Right cardiac atrium (tissue), 5 donors: Measurements from ENCODE around the gene ASXL3. TPM values are rescaled to one million over a fixed set of nuclear protein-coding genes. Genes with fewer than 3 reads are reported as not detected.

Source experiments
- ATAC-seq, 2 donors: fragments of 200-7000 bp; cut with Tn5 transposase; one replicate each; pipeline versions ENCODE4 v1.8.0 to v1.9.1; 2020; ENCODE audit warnings: moderate library complexity in 2 of 2, mild to moderate bottlenecking in 1 of 2
- DNase-seq, 3 donors: peaks; one replicate each; pipeline ENCODE4 v3.0.0-alpha.2; 2020
- H3K27ac ChIP-seq: one replicate; pipeline ENCODE4 v1.5.1; 2013; ENCODE audit warnings: mild to moderate bottlenecking, low read length, control low read depth, moderate library complexity
- H3K27me3 ChIP-seq: one replicate; pipeline ENCODE4 v1.6.1; 2013; ENCODE audit not compliant: control insufficient read depth, insufficient read depth
- H3K4me1 ChIP-seq: one replicate; pipeline ENCODE4 v1.6.1; 2013; ENCODE audit warnings: low read length; ENCODE audit not compliant: control insufficient read depth, insufficient read depth
- H3K4me3 ChIP-seq: one replicate; pipeline ENCODE4 v1.5.1; 2013; ENCODE audit warnings: low read length, control low read depth
- H3K9me3 ChIP-seq: one replicate; pipeline ENCODE4 v1.6.1; 2013; ENCODE audit warnings: low read length; ENCODE audit not compliant: control insufficient read depth
- WGBS: extraction: QIAGEN DNeasy Blood & Tissue Kit; methylation state at CpG from one replicate; pipeline ENCODE4 v1.1.7; 2013; 5-methylcytosine and 5-hydroxymethylcytosine counted together
- intact Hi-C, 4 donors: fragments of 100-400 bp; cut with DNase I; formaldehyde crosslinking; loops; one replicate each; pipeline versions ENCODE4 v1.11.0 to v1.14.0; 2022 to 2023
- polyA plus RNA-seq: library from polyadenylated mRNA; stranded (reverse); fragments of 200-250 nt; gene quantifications from one replicate; pipeline ENCODE4 v1.2.3, GENCODE V29; 2013
- total RNA-seq, 4 donors: library from RNA; stranded (reverse); fragmentation: NEBNext Ultra II Directional; extraction: Animal tissue kit (Norgen Biotek cat#: 25700); gene quantifications; one replicate each; pipeline ENCODE4 v1.2.1, GENCODE V29; 2021
- donor health status: healthy with polysubstance abuse.
- donor health status: DM: no; HTN: yes; CAD: no.
- donor health status: DM: no; HTN: no; CAD: no.
- donor health status: DM: no; HTN: yes; CAD: no; lungs with severe emphysema.
- donor health status: DM: yes; HTN: yes; CAD: no.

The ASXL3 gene
- total and polyA plus RNA-seq, 5 donors, result 0.97 to 11.4 (median 9.4) TPM

- intact Hi-C loops, result no loop called here
- Histone ChIP-seq H3K9me3 (no peaks in the 10 kb centered on the region), H3K27ac (no peak overlapping the region), H3K27me3 (no peaks in the 10 kb centered on the region), H3K4me3 (no peak overlapping the region), H3K4me1 (no peaks in the 10 kb centered on the region)
- DNase-seq (no peak), ATAC-seq (no peak)
- 26% methylated on average over 1 of the region's 1 CpG for WGBS
Observed at GRCh38 chr18:33562741-33563140, 15.3 kb upstream of the ASXL3 start.

- DNase-seq, result no peak
- no peaks in the 10 kb centered on the region for H3K9me3 ChIP-seq
- intact Hi-C loops, result no loop called here
- WGBS, result 93% methylated on average over 1 of the region's 1 CpG
- no peaks in the 10 kb centered on the region for H3K4me1 ChIP-seq
- H3K27me3 ChIP-seq, result no peaks in the 10 kb centered on the region
- no peak overlapping the region for H3K4me3 ChIP-seq
- H3K27ac ChIP-seq, result no peak overlapping the region
- ATAC-seq, result no peak
Observed at GRCh38 chr18:33567705-33568104, 10.3 kb upstream of the ASXL3 start.

GRCh38 chr18:33571998-33572787 is 5.8 kb upstream of the ASXL3 start:
- H3K27ac ChIP-seq, result no peak overlapping the region
- ATAC-seq (no peak), DNase-seq (no peak)
- no peaks in the 10 kb centered on the region for H3K9me3 ChIP-seq
- intact Hi-C loops, result no loop called here
- 91% methylated on average over 4 of the region's 4 CpGs for WGBS
- no peak overlapping the region for H3K4me3 ChIP-seq
- H3K4me1 ChIP-seq, result no peaks in the 10 kb centered on the region
- no peaks in the 10 kb centered on the region for H3K27me3 ChIP-seq

GRCh38 chr18:33573193-33573592 is 4.8 kb upstream of the ASXL3 start:
- intact Hi-C loops, result no loop called here
- Histone ChIP-seq H3K4me1 (no peaks in the 10 kb centered on the region), H3K27me3 (no peaks in the 10 kb centered on the region), H3K9me3 (no peaks in the 10 kb centered on the region), H3K4me3 (no peak overlapping the region), H3K27ac (no peak overlapping the region)
- ATAC-seq (no peak), DNase-seq (no peak)
- WGBS, result 95% methylated on average over 3 of the region's 3 CpGs

- no peaks in the 10 kb centered on the region for H3K27me3 ChIP-seq
- H3K27ac ChIP-seq, result no peak overlapping the region
Observed at GRCh38 chr18:33575451-33575850, 2.6 kb upstream of the ASXL3 start.

GRCh38 chr18:33576999-33577646 is 896 bp upstream of the ASXL3 start:
- H3K27me3 ChIP-seq, result no peaks in the 10 kb centered on the region
- intact Hi-C loops, result no loop called here
- ATAC-seq (no peak), DNase-seq (no peak)
- peak overlapping the region; percentile 97 for H3K4me3 ChIP-seq
- H3K9me3 ChIP-seq, result no peaks in the 10 kb centered on the region
- H3K4me1 ChIP-seq, result no peaks in the 10 kb centered on the region
- 7% methylated on average over 5 of the region's 5 CpGs for WGBS
- H3K27ac ChIP-seq, result peak overlapping the region; percentile 98

More at GRCh38 chr18:33575451-33575850, 2.6 kb upstream of the ASXL3 start:
- Histone ChIP-seq H3K4me3 (no peak overlapping the region), H3K9me3 (no peaks in the 10 kb centered on the region), H3K4me1 (no peaks in the 10 kb centered on the region)
- DNase-seq, result no peak
- intact Hi-C loops, result no loop called here
- ATAC-seq, result no peak

- intact Hi-C loops, result no loop called here
- peak; percentile 42 to 51 for ATAC-seq
- DNase-seq, result peak; percentile 36 to 73 (median 70)
- Histone ChIP-seq H3K9me3 (no peaks in the 10 kb centered on the region), H3K4me1 (no peaks in the 10 kb centered on the region), H3K27me3 (no peaks in the 10 kb centered on the region), H3K4me3 (peak overlapping the region; percentile 97), H3K27ac (peak overlapping the region; percentile 98)
- WGBS, result under 1% methylated on average over 80 of the region's 80 CpGs
Observed at GRCh38 chr18:33578518-33579348, 714 bp downstream of the ASXL3 start.

GRCh38 chr18:33579349-33580215 is 1.6 kb downstream of the ASXL3 start:
- Histone ChIP-seq H3K4me3 (peak overlapping the region; percentile 97), H3K27ac (peak overlapping the region; percentile 98), H3K27me3 (no peaks in the 10 kb centered on the region), H3K4me1 (no peaks in the 10 kb centered on the region), H3K9me3 (no peaks in the 10 kb centered on the region)
- intact Hi-C loops, result loop anchor here in 1 of 4 donors (10.0 kb wide), 1 partner anchor 65 kb away; no protein-coding TSS in a partner anchor
- ATAC-seq (peak in 1 of 2 donors; percentile 15), DNase-seq (peak in 1 of 3 donors; percentile 30)
- WGBS, result 19% methylated on average over 16 of the region's 16 CpGs

GRCh38 chr18:33580546-33580945 is 2.5 kb downstream of the ASXL3 start:
- intact Hi-C loops, result loop anchor here in 1 of 4 donors (10.0 kb wide), 1 partner anchor 64 kb away; no protein-coding TSS in a partner anchor
- Histone ChIP-seq H3K4me1 (no peaks in the 10 kb centered on the region), H3K27me3 (no peaks in the 10 kb centered on the region), H3K9me3 (no peaks in the 10 kb centered on the region), H3K27ac (no peak overlapping the region), H3K4me3 (no peak overlapping the region)
- DNase-seq (no peak), ATAC-seq (no peak)
- WGBS, result 76% methylated on average over 4 of the region's 4 CpGs

GRCh38 chr18:33581856-33582255 is 3.8 kb downstream of the ASXL3 start:
- intact Hi-C loops, result loop anchor here in 1 of 4 donors (10.0 kb wide), 1 partner anchor 63 kb away; no protein-coding TSS in a partner anchor
- peak overlapping the region; percentile 51 for H3K27ac ChIP-seq
- 50% methylated on average over 2 of the region's 2 CpGs for WGBS

More at GRCh38 chr18:33581856-33582255, 3.8 kb downstream of the ASXL3 start:
- Histone ChIP-seq H3K27me3 (no peaks in the 10 kb centered on the region), H3K9me3 (no peaks in the 10 kb centered on the region), H3K4me3 (peak overlapping the region; percentile 34), H3K4me1 (no peaks in the 10 kb centered on the region)
- no peak for ATAC-seq
- peak in 1 of 3 donors; percentile 15 for DNase-seq
